ENCODE measurements around the gene GRIN2C. TPM values are rescaled to one million over a fixed set of nuclear protein-coding genes. Genes with fewer than 3 reads are reported as not detected.

The GRIN2C gene
- total RNA-seq, 1 experiment from 2014 or later, result 5.2 TPM

- H3K4me1 ChIP-seq, result peaks cover 5% of the 10 kb centered on the region; the same call in 1 of the 2 replicates
- no peak for TF ChIP-seq CTCF (IDR thresholded peaks at IDR 0.05; ENCODE audit: insufficient read depth in 1 of 2, low read depth in 1 of 2, low read length in 1 of 2, severe bottlenecking in 1 of 2, unreplicated experiment in 1 of 2)
- no peaks in the 10 kb centered on the region for H3K36me3 ChIP-seq (ENCODE audit: control insufficient read depth, insufficient read depth, low read length)
- no peak for DNase-seq
- peaks cover 6% of the 10 kb centered on the region for H3K27me3 Mint-ChIP-seq (ENCODE audit: insufficient read depth, unreplicated experiment)
- intact Hi-C loops (cut with micrococcal nuclease; ENCODE audit: unreplicated experiment), result no loop called here
- H3K4me1 Mint-ChIP-seq (ENCODE audit: low read depth, unreplicated experiment), result peaks cover 9% of the 10 kb centered on the region
- POLR2A ChIA-PET, result interaction anchor here (1.0 to 1.3 kb wide), 2 partner anchors 21 to 42 kb away, joined by 3 read pairs; partner anchors contain the start of gene FDXR
- no peaks in the 10 kb centered on the region for H3K27me3 ChIP-seq (replicated peaks; ENCODE audit: control insufficient read depth, insufficient read depth, low read length)
- no peaks in the 10 kb centered on the region for H3K9me3 Mint-ChIP-seq (ENCODE audit: unreplicated experiment)
- H3K9me3 ChIP-seq, result no peaks in the 10 kb centered on the region
- H3K36me3 Mint-ChIP-seq (ENCODE audit: insufficient read depth, unreplicated experiment), result no peaks in the 10 kb centered on the region
- H3K4me3 Mint-ChIP-seq (ENCODE audit: unreplicated experiment), result peak overlapping the region; percentile 73
- H3K27ac Mint-ChIP-seq (ENCODE audit: unreplicated experiment), result no peak overlapping the region
- CTCF ChIA-PET, result interaction anchor here (1.4 kb wide), 1 partner anchor 64 kb away, joined by 10 read pairs; no protein-coding TSS in a partner anchor
- H3K4me3 ChIP-seq (ENCODE audit: low read depth, low read length), result peak overlapping the region; percentile 58
- no TSS peak for BruUV-seq (replicated peaks)
These were observed 34.4 kb upstream of the GRIN2C start for GRCh38 chr17:74893936-74894671.

- Mint-ChIP-seq H3K36me3 (ENCODE audit: insufficient read depth, unreplicated experiment) (no peaks in the 10 kb centered on the region), H3K9me3 (ENCODE audit: unreplicated experiment) (no peaks in the 10 kb centered on the region), H3K27ac (ENCODE audit: unreplicated experiment) (no peak within 1 kb of the TSS), H3K4me3 (ENCODE audit: unreplicated experiment) (peak within 1 kb of the TSS; percentile 73), H3K4me1 (ENCODE audit: low read depth, unreplicated experiment) (peaks cover 9% of the 10 kb centered on the region), H3K27me3 (ENCODE audit: insufficient read depth, unreplicated experiment) (peaks cover 6% of the 10 kb centered on the region)
- Histone ChIP-seq H3K27me3 (replicated peaks; ENCODE audit: control insufficient read depth, insufficient read depth, low read length) (no peaks in the 10 kb centered on the region), H3K4me3 (ENCODE audit: low read depth, low read length) (peak within 1 kb of the TSS; percentile 58), H3K9me3 (no peaks in the 10 kb centered on the region), H3K36me3 (ENCODE audit: control insufficient read depth, insufficient read depth, low read length) (no peaks in the 10 kb centered on the region), H3K4me1 (peaks cover 5% of the 10 kb centered on the region; the same call in 1 of the 2 replicates)
- TF ChIP-seq CTCF (IDR thresholded peaks at IDR 0.05; ENCODE audit: insufficient read depth in 1 of 2, low read depth in 1 of 2, low read length in 1 of 2, severe bottlenecking in 1 of 2, unreplicated experiment in 1 of 2), result no peak
- BruUV-seq (replicated peaks), result no TSS peak
- CTCF ChIA-PET, result interaction anchor here (1.4 kb wide), 1 partner anchor 65 kb away, joined by 10 read pairs; no protein-coding TSS in a partner anchor
- POLR2A ChIA-PET, result interaction anchor here (1.0 to 1.3 kb wide), 2 partner anchors 20 to 41 kb away, joined by 3 read pairs; partner anchors contain the start of gene FDXR
- peak in 1 of 2 experiments; percentile 57 for DNase-seq
- intact Hi-C loops (cut with micrococcal nuclease; ENCODE audit: unreplicated experiment), result no loop called here
These were observed 33.6 kb upstream of the GRIN2C start, which contains the start of gene FADS6 for GRCh38 chr17:74892974-74893911. Gene FADS6 (minus strand): TSS chr17:74893633. CDS start chr17:74893595, 38 bp downstream.

All from Caco-2 (cell line).